ENCODE measurements around the gene CDK5. TPM values are rescaled to one million over a fixed set of nuclear protein-coding genes. Genes with fewer than 3 reads are reported as not detected.

Gene CDK5
- polyA plus RNA-seq, 1 donor (not counting 4 experiments of a cell fraction or from before 2014, with no cell fraction given) = 19.3 TPM

GRCh38 chr7:151088019-151088855 lies 30.5 kb upstream of the CDK5 start:
- Histone ChIP-seq H3K36me3 (ENCODE audit: control insufficient read depth in 2 of 2, extremely low read depth in 1 of 2, insufficient read depth in 2 of 2, low read length in 2 of 2) (peaks cover under 1 to 6% of the 10 kb centered on the region in 2 experiments), H3K9me3 (ENCODE audit: control insufficient read depth, low read depth, low read length) (no peaks in the 10 kb centered on the region), H3K27ac (ENCODE audit: control insufficient read depth, insufficient read depth, low read length) (peak overlapping the region; percentile 92), H3K9ac (ENCODE audit: control insufficient read depth, extremely low read depth, insufficient read depth, low read length) (peak overlapping the region; percentile 93), H4K20me1 (ENCODE audit: control insufficient read depth, extremely low read depth, insufficient read depth, low read length) (peaks cover 5% of the 10 kb centered on the region), H3K4me3 (ENCODE audit: control insufficient read depth in 2 of 3, extremely low read depth in 1 of 3, insufficient read depth in 2 of 3, low read depth in 1 of 3, low read length in 3 of 3) (peak overlapping the region; percentile 80 to 90 (median 83)), H3K27me3 (ENCODE audit: control insufficient read depth, extremely low read depth, insufficient read depth, low read length) (no peaks in the 10 kb centered on the region), H3K9me1 (ENCODE audit: control insufficient read depth, extremely low read depth, insufficient read depth, low read length) (no peaks in the 10 kb centered on the region), H3K4me1 (ENCODE audit: control insufficient read depth, extremely low read depth, insufficient read depth, low read length) (peaks cover 25% of the 10 kb centered on the region), H3K4me2 (ENCODE audit: control insufficient read depth, extremely low read depth, insufficient read depth, low read depth, low read length) (peak overlapping the region; percentile 99), H2AFZ (ENCODE audit: control insufficient read depth, low read length) (no peak overlapping the region), H3K79me2 (ENCODE audit: control insufficient read depth, insufficient read depth, low read length) (peaks cover 64% of the 10 kb centered on the region)
- TF ChIP-seq EZH2 (IDR thresholded peaks at IDR 0.05; ENCODE audit: low read length) = no peak
- TF ChIP-seq, protein P1, sequence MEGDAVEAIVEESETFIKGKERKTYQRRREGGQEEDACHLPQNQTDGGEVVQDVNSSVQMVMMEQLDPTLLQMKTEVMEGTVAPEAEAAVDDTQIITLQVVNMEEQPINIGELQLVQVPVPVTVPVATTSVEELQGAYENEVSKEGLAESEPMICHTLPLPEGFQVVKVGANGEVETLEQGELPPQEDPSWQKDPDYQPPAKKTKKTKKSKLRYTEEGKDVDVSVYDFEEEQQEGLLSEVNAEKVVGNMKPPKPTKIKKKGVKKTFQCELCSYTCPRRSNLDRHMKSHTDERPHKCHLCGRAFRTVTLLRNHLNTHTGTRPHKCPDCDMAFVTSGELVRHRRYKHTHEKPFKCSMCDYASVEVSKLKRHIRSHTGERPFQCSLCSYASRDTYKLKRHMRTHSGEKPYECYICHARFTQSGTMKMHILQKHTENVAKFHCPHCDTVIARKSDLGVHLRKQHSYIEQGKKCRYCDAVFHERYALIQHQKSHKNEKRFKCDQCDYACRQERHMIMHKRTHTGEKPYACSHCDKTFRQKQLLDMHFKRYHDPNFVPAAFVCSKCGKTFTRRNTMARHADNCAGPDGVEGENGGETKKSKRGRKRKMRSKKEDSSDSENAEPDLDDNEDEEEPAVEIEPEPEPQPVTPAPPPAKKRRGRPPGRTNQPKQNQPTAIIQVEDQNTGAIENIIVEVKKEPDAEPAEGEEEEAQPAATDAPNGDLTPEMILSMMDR (optimal IDR thresholded peaks at IDR 0.05 in 1 of 3, IDR thresholded peaks at IDR 0.05 in 1 of 3, conservative IDR thresholded peaks at IDR 0.05 in 1 of 3; ENCODE audit: extremely low read depth in 1 of 3, insufficient read depth in 2 of 3, low read length in 3 of 3) = no peak
- FAIRE-seq = no peak
- DNase-seq (ENCODE audit: low read depth, low spot score) = no peak
- dilution Hi-C loops (cut with MboI; ENCODE audit: extremely low pct_ligation_motif_present, low sequenced_read_pairs) = no loop called here

- no peak for DNase-seq (ENCODE audit: low read depth, low spot score)
- peaks cover 5% of the 10 kb centered on the region for H4K20me1 ChIP-seq (ENCODE audit: control insufficient read depth, extremely low read depth, insufficient read depth, low read length)
- no peaks in the 10 kb centered on the region for H3K27me3 ChIP-seq (ENCODE audit: control insufficient read depth, extremely low read depth, insufficient read depth, low read length)
- H3K9ac ChIP-seq (ENCODE audit: control insufficient read depth, extremely low read depth, insufficient read depth, low read length) = peak overlapping the region; percentile 93
- H3K79me2 ChIP-seq (ENCODE audit: control insufficient read depth, insufficient read depth, low read length) = peaks cover 60% of the 10 kb centered on the region
- peak overlapping the region; percentile 46 for H2AFZ ChIP-seq (ENCODE audit: control insufficient read depth, low read length)
- no peak for TF ChIP-seq EZH2 (IDR thresholded peaks at IDR 0.05; ENCODE audit: low read length)
- TF ChIP-seq, protein P1 (optimal IDR thresholded peaks at IDR 0.05 in 1 of 3, IDR thresholded peaks at IDR 0.05 in 1 of 3, conservative IDR thresholded peaks at IDR 0.05 in 1 of 3; ENCODE audit: extremely low read depth in 1 of 3, insufficient read depth in 2 of 3, low read length in 3 of 3) = peak in 1 of 3 experiments; percentile 44
- peaks cover 27% of the 10 kb centered on the region for H3K4me1 ChIP-seq (ENCODE audit: control insufficient read depth, extremely low read depth, insufficient read depth, low read length)
- peak overlapping the region; percentile 80 to 90 (median 83) for H3K4me3 ChIP-seq (ENCODE audit: control insufficient read depth in 2 of 3, extremely low read depth in 1 of 3, insufficient read depth in 2 of 3, low read depth in 1 of 3, low read length in 3 of 3)
- FAIRE-seq = no peak
- peak overlapping the region; percentile 99 for H3K4me2 ChIP-seq (ENCODE audit: control insufficient read depth, extremely low read depth, insufficient read depth, low read depth, low read length)
- no peaks in the 10 kb centered on the region for H3K9me3 ChIP-seq (ENCODE audit: control insufficient read depth, low read depth, low read length)
- dilution Hi-C loops (cut with MboI; ENCODE audit: extremely low pct_ligation_motif_present, low sequenced_read_pairs) = no loop called here
- H3K9me1 ChIP-seq (ENCODE audit: control insufficient read depth, extremely low read depth, insufficient read depth, low read length) = no peaks in the 10 kb centered on the region
- H3K36me3 ChIP-seq (ENCODE audit: control insufficient read depth in 2 of 2, extremely low read depth in 1 of 2, insufficient read depth in 2 of 2, low read length in 2 of 2) = peaks cover 0 to 5% of the 10 kb centered on the region in 2 experiments
- H3K27ac ChIP-seq (ENCODE audit: control insufficient read depth, insufficient read depth, low read length) = peak overlapping the region; percentile 92
These were observed 29.7 kb upstream of the CDK5 start for GRCh38 chr7:151087245-151088018.

Data from keratinocyte (primary cell).